CD4-positive, alpha-beta T cell treated with Interleukin-6 at 100 ng/mL for 8 hours (primary cell): ENCODE results near the gene TENM3.
"Not testable (repeated sequence)": the region's sequence is repeated elsewhere in the genome, so short reads cannot be mapped to it uniquely, and the experiment has no call there.

ENCODE experiments used
- DNase-seq: peaks from one replicate; pipeline ENCODE4 v3.0.0-alpha.2; 2020; ENCODE audit warnings: mixed read lengths, low spot score

The TENM3 gene

DNA sequence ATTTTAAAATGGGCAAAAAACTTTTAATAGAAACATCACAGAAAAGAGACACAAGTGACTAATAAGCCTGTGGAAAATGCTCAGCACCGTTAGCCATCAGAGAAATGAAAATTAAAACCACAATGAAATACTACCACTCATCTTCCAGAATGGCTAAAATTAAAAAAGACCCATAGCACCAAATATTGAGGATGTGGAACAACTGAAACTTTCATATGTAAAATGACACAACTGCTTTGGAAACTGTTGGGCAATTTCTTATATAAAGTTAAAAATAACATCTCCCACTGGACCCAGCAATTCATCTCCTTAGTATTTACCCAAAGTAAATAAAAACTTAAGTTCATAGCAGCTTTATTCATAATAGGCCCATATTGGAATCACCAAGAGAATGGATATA is 94.2 kb downstream of the TENM3 start:
- no peak for DNase-seq

DNA sequence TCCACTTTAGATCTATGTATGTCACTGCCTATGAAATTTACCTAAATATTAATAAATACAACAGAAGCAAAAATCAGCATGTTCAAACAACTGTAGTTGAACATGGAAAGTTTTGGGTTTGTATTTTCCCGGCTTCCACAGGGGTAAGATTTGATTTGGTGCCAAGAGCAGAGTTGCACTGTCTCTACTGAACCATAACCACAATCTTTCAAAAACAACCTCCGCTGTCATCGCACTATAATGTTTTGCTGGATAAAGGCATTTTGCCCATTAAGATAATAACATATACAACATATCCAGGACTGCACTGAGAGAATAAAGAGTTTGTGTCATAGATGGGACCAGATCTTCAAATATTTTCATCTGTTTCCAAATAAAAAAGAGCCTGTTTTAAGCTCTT is 94.9 kb downstream of the TENM3 start:
- DNase-seq = no peak

DNA sequence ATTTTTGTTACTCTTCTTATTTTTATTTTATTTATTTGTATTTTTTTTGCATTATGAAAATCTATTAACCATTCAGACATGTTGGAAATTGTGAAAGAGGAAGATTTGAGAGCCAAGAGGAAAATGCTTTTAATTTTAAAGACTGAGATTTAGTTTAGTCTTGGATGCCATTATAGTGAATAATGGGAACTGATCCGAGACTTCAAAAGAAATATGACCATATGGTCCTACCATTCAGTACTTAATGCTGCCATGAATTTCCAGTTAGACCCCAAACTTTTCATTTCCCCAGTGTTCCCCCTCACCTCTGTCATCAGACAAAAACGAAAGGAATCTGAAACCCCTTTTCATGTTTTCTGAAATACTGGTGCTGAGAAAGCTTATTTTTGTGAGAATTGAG is 95.5 kb downstream of the TENM3 start:
- no peak for DNase-seq

DNA sequence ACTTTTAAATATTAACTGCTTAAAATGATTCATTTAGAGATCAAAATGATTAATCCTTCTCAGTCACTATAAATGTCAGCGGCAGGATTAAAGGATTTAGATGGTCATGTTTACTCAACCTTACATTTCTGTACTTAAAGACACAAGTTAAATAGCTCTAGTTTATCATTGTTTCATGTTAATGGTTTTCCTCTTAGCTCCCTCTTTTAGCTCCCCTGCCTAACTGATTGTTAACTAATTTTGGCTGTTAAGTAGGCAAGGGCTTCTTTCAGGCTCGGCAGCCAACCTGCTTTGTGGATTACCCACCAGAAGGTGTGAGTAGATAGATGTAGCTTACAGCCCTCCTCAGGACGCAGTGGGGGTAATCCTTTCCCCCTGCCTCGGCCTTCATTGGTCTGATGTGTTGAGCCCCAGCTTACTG is 96.0 kb downstream of the TENM3 start:
- DNase-seq = no peak

DNA sequence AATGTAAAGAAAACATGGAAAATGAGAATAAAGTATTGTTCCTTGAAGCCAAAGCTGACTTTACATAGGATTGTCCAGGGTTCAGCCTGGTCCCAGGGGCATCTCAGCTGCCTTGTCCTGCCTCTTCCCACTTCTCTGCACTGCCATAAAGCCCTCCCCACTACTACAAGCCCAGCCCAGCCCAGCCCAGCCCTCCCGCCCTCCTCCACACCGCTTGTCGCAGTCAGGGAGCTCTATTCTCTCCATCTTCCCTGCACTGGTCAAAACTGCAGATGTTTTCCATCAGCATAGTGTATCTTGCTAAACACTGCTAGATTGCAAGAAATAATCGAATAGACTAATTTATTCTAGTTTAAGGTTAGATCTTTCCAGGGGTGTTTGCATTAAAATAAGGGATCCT is 100.3 kb downstream of the TENM3 start:
- DNase-seq = no peak

DNA sequence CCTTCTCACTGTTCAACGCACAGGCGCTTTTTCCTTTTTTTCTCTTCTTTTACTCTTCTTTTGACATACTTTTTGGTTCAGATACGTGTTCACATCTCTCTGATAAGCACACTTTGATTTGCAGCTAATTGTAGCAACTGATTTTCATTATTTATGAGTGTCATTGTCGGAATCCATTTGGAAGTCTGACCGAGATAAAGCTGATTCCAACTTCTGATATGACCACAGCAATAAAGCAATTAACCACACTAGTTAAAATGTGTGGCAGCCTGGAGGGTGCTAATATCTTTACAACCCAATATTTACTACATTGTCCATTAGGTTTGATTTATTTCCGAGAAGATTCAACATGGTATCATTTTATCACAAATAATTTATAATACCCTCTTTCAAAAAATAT is 101.8 kb downstream of the TENM3 start:
- DNase-seq = no peak

DNA sequence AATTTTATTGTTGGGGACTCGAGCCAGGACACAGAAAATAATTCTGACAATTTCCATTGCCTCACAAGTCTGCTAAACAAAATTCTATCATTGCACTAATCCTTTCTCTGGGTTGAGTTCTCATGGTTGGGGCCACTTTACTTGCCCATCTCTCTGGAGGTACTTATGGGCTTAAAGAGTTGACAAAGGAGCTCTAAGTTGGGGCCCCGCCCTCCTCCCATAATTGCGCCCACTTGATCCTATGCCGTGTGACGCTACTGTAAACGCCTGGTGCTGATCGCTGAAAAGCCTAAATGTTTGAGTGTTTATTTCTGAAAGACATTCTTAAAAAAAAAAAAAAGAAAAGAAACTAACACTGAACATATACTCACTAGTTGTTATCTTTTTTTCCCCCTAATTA is 103.0 kb downstream of the TENM3 start:
- DNase-seq = no peak

DNA sequence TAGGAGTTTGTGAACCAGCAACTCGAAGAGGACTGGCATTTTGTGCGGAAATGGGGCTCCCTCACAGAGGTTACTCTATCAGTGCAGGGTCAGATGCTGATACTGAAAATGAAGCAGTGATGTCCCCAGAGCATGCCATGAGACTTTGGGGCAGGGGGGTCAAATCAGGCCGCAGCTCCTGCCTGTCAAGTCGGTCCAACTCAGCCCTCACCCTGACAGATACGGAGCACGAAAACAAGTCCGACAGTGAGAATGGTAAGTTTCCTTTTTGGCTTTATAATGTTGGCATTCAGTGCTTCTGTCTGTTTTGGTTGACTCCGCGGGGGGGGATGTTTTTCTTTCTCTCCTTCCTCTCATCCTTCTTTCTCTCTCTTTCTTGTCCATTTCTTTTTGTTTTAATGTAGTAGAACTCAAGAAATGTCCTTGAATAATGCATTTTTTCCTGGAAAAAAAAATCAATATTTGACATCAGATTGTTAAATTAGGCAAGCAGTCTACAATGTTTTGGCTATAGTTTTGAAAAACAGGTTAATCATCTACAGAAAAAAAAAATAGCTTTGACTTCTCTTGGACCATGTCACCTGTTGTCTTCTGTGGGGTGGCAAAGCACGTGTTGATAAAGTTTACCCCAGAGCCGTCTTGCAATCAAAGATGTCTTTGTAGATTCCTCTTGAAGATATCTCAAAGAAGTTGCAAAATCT is 103.6 kb downstream of the TENM3 start:
- no peak for DNase-seq

DNA sequence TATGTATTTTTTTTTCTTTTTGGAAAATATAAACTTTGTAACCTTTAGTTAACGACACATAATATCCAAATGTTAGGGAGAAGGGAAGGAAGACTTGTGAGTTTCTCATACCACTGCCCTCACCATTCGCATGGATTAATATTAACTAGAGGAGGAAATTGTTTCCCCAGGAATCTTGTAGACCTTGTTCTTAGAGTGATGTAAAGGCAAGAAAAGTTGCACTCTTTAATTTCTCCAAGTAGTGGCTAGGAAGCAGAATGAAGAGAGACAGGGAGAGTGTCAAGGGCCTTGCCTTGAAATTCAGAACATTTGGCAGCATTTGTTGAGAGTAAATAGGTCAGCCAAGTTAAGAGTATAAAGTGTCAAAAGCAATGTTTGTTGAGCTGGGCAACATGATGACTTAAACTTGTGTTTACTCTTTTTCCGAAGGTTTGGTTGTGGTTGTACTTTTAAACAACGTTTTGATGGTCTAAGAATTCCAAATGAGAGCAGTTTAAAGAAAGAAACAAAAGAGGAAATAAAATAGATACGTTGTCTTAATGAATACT is 105.7 kb downstream of the TENM3 start:
- no peak for DNase-seq

DNA sequence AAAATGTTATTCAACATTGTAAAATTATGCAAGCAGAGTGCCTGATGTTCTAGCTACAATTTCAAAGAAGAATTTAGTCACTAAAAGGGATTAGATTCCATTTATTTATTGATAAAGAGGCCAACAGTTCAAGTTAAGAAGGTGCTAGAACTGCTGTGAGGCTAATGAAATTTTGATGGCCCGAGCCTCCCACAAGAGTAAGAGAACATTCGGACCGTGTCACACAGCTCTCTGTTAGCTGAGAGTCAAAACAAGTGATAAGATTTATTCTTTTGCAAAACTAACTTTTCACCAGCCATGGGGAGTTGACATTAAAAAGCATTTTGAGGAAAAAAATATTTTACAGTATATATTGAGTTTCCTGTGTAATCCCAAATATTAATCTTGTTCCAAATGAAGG is 106.8 kb downstream of the TENM3 start:
- DNase-seq = no peak

DNA sequence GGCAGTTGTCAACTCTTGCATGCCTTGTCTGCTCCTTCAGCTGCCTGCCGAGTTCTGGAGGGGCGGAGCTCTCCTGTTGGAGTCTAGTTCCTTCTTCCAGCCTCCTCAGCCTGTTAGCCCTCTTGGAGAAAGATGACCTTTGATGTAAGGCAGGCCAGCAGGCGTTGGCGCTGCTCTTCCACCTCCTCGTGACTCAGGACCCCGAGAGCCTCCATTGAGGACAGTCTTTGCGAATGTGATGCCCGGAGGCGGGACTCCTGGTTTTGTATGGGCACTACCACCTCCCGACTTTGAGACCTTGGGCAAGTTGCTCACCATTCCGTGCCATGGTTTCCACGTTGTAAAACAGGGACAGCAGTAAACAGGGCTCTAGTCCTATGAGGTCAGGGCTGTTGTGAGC is 108.3 kb downstream of the TENM3 start:
- DNase-seq = no peak

DNA sequence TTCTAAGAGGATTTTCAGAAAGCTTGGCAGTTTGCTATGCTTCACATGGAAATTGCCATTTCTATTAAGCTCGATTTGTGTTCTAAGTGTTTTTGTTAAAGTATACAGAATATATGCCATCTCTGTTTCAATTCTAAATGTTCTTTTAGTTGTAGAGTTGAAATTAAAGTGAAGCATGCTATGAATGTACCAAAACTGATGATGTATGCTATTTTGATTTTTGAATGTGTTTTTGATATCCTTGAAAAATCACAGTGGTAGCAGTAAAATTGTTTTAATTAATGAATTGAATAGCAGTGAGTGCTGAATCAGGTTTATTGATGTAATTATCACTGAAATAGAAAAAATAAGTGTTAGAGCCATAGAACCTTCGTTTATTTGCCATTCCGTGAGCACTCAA is 110.9 kb downstream of the TENM3 start:
- DNase-seq = no peak

DNA sequence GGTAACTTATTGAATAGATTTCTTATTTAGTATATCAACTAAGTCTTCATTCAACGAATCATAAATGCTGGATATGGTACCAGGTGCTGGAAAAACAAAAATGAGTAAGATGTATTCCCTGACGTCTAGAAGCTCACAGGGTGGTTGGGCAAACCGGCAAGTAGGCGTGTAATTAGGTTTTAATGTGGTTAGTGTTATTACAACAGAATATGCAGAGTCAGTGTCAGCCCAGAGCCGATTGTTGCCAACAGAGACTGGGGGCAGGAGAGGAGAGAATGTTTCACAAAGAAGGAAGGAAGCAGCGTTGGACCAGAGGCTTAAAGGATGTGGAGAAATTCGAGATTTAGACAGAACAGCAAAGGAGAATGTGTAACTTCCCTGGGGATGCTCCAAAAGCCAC is 111.7 kb downstream of the TENM3 start:
- DNase-seq = no peak

DNA sequence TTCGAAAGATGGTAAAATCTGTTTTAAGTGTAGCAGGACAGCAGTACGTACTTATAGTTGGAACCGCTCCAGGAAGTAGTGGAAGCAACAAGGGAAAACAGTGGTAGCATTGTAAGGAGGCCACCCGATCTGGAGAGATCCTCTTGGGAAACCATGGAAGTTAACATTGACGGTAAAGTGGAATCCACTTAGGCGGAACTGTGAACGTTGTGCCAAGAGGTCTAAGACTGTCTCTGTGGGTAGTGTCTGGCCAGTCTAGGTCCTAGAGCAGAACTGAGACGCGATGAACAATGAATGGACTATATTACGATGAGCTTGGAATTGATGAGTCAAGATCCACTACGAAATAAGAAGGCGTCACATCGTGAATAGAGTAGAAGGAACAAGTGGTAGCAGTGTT is 124.0 kb downstream of the TENM3 start:
- DNase-seq = no peak

DNA sequence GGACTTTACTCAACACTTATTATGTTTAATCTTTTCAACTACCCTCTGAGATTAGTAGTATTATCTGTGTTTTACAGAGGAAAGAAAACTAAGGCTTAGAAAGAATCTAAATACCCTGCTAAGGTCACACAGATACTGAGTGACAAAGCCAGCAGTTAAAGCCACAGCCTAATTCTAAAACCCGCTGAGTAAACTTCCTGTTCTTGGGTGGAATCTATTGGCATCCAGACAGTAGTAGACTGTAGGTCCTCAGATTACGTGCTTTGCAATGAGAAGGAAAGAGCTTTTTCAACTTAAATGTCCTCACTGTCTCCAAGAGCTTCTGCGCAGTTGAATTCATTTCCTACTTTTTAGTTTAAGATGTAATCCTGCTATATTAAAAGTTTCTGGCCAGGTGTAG is 126.0 kb downstream of the TENM3 start:
- DNase-seq = no peak

DNA sequence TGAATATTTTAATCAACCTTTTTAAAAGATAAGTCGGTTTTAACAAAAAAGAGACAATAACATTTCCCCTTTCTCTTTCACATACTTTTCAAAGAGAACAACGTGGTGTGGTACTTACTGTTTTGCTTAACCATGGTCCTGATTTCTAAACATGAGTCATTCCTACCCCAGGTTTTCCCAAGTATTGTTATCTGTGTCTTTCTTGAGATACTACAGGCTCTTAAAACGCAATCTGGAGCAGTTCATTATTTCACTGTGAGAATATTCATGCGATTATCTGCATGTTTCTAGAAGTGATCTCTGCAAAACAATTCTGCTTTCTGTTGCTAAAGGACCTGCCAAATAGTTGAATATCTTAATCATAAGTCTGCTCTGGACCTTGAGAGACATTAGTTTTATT is 127.3 kb downstream of the TENM3 start:
- no peak for DNase-seq

DNA sequence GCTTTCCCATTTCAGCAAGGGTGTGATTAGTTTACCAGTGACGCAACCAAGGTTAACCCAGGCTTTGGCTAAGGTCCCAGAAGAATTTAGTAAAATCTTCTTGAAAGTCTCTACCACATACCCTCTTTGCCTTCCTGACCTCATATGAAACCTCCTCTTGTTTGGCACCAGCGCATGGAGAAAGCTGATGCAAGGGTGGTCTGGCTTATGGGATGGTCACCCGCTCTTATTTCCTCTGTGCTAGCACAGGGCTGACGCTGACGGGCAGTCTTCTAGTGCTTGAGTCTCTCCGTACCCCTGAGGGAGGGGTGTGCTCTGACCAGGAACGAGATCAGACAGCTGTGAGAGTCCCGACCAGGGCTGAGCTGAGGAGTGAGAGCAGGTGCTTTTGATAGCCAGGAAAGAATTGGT is 137.6 kb downstream of the TENM3 start:
- no peak for DNase-seq

DNA sequence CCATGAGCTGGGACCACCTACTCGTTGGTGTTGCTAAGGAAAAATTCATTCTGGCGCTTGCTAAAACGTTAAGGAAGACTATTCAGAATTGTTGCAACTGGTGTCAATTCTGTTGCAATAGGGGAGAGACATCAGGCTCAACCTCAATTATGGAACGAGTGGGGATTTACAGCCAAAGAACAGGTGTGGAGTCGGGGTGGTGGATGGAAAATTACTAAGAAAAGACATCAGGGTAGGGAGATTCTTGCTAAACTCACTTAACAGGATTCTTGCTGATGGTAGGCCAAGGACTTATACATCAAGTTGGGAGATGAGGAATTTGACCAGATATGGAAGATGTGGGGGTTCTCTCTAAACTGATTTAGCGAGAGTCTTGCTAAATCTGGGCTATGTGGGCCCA is 139.7 kb downstream of the TENM3 start:
- DNase-seq = no peak

DNA sequence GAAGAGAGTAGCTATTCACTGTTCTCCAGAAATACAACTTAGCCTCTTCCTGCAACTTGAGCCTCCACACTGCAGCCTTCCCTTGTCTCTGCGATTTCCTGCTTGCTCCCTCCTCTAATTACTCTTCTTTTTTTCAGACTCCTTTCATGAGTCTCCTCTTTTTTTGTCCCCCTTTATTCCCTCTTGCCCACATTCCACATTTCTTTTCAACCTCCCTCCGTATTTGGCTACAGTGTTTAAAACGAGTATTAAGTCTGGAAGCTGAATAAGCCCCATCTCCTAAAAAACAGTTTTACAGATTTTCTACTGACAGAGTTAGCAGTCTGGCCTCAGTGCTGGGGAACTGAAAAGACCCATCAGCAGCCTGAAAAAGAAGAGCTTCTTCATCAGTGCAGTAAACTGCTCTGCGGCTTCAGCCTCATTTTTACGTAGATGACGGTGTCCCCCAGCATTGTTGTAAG is 141.5 kb downstream of the TENM3 start:
- DNase-seq = no peak

DNA sequence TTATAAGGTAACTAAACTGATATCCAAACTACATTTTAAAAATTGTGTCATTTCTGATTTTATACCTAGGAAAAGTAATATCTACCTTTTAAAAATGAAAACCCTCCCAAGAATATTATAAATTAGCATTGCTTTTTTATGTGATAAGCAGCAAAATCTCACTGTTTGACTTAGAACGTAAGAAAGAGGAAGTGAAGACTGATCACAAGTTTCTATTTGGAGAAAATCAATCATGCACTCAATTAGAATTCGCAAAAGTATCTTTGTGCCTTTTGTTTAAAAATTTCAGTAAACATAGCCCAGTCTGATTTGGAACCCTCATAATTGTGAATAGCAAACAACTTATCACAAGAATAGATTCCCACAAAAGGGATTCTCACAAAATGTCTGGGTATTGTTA is 142.7 kb downstream of the TENM3 start:
- DNase-seq = no peak

DNA sequence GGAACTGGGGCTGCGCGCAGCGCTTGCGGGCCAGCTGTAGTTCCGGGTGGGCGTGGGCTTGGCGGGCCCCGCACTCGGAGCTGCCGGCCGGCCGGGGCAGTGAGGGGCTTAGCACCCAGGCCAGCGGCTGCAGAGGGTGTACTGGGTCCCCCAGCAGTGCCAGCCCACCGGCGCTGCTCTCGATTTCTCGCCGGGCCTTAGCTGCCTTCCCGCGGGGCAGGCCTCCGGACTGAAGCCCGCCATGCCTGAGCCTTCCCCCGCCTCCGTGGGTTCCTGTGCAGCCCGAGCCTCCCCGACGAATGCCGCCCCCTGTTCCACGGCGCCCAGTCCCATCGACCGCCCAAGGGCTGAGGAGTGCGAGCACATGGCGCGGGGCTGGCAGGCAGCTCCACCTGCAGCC is 143.4 kb downstream of the TENM3 start:
- DNase-seq = not testable (repeated sequence)

DNA sequence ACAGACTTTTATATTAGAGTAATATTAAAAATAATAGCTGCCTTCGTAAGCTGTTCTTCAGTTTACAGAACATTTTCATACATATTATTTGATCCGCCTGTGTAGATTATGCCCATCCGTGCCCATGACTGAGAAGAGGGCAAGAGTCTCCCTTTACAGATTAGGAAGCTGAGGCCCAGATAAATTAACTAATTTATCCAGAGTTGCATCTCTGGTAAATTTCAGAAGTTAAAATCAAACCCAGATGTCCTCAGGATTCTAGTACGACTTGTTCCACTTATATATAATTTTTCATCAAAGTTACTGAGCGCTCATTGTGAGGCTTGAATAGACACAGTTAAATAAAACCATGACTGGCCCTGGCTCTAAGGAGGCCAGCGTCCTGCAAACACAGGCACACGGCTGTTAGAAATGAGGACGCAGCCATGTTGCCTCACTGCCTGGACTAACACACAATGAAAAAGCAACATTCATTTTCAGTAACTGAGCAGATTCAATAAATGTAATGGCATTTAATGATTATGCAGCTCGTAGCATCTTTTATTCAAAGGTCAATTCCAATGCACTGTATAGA is 148.0 kb downstream of the TENM3 start:
- DNase-seq = no peak

DNA sequence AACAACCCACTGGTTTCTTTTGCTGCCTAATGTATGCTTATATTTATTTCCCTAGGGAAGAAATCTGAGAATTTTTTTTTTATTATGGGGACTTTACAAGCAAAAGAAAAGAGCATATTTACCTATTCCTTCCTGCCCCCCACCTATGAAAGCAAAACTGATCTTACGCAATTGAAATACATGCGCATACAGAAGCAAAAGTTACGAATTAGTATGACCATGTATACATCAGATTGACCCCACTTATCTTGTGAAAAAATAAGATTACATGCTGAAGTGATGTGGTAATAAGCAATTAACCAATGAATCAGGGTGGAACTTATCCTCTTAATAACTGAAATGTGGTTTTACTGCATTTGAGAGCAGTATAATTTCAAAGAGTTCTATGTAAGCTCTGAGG is 151.0 kb downstream of the TENM3 start:
- DNase-seq = no peak

DNA sequence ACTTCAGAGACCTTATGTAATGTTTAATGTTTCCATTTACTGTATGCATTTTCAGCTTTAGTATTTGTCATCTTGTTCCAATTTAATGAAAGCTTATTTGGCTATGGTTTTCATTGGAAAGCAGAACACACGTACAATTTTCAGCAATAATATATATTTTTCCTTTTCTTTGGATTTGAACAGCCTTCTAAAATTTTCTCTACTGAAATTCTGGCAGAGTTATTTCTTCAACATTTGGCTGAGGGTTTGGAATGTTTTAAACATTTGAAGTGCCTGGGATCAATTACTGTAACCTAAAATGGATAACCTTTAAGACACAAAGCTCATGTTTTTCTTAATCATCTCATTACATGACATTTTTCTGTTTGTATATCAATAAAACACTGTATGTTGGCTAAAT is 156.9 kb downstream of the TENM3 start:
- no peak for DNase-seq
